ENCODE results near the gene GABARAPL2.

Gene GABARAPL2

DNA sequence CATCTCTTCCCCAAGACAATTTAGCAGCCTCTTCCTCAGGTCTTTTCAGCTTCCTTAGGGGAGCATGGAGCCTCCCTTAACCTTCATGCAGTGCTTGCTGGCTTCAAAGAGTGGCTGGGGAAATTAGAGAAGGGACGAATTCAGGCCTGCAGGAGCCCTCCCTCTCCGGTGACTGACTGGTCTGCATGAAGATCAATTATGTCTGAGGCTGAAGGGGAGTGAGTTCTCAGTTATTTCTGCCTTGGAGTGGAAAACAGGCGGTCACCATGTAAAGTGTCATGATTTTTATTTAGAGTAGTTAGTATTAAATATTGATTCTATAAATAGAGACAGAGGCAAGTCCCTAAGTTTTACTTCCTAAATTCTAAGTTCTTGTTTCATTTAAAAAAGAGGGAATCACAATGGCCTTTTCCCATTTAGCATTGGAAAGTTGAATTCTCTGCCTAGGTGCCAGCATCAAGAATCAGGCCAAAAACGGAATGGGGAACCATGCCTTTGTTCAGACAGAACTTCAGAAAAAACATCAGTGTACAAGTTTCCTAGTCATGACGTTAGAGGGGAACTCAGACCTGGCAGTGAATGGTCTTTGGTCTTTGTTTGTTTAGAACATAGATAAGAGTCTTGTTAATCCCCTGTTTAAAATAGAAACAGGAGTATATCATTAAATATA lies 4.4 kb downstream of the GABARAPL2 start:
- ATAC-seq (ENCODE audit: low read depth) (no peak), DNase-seq (ENCODE audit: low spot score) (no peak)
- H3K4me1 ChIP-seq (ENCODE audit: insufficient read depth, poor library complexity, severe bottlenecking), result no peaks in the 10 kb centered on the region
- TF ChIP-seq, protein P1, sequence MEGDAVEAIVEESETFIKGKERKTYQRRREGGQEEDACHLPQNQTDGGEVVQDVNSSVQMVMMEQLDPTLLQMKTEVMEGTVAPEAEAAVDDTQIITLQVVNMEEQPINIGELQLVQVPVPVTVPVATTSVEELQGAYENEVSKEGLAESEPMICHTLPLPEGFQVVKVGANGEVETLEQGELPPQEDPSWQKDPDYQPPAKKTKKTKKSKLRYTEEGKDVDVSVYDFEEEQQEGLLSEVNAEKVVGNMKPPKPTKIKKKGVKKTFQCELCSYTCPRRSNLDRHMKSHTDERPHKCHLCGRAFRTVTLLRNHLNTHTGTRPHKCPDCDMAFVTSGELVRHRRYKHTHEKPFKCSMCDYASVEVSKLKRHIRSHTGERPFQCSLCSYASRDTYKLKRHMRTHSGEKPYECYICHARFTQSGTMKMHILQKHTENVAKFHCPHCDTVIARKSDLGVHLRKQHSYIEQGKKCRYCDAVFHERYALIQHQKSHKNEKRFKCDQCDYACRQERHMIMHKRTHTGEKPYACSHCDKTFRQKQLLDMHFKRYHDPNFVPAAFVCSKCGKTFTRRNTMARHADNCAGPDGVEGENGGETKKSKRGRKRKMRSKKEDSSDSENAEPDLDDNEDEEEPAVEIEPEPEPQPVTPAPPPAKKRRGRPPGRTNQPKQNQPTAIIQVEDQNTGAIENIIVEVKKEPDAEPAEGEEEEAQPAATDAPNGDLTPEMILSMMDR (IDR thresholded peaks at IDR 0.05; ENCODE audit: poor library complexity, severe bottlenecking), result no peak
- H3K9me3 ChIP-seq (ENCODE audit: severe bottlenecking), result no peaks in the 10 kb centered on the region
- H3K4me3 ChIP-seq (ENCODE audit: severe bottlenecking), result no peak overlapping the region
- H3K27ac ChIP-seq (ENCODE audit: poor library complexity, severe bottlenecking), result no peak overlapping the region
- no peaks in the 10 kb centered on the region for H3K27me3 ChIP-seq (ENCODE audit: insufficient read depth, poor library complexity, severe bottlenecking)
- peaks cover 80% of the 10 kb centered on the region for H3K36me3 ChIP-seq (ENCODE audit: low read depth)

DNA sequence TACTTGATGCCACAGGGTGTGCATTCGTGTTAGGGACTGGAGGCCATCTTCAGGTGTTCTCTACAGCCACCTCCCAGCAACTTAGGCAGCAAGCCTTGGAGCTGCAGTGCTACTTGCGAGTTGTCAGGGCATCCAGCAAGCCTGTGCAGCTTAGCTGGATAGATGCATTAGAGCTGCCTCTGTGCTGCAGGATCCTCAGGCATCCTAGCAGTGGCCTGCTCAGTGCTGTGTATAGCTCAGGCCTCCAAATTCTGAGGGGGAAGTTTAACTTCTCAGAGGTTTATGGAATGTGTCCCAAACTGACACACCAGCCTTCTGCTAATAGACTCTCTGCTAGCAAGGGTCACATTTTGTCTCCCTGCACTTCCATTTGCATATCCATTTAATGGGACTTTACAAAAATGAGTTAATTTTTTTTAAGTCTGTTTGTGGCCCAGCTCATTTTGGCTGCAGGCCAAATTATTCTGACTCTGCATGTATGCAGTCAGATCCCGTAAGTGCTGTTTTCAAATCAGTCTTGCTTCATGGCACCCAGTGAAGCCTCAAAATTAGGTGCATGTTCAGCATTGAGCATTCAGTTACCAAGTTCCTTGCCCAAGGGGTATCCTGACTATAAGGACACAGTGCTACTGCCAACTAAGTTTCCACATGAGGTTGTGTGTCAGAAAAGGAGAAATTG lies 6.8 kb downstream of the GABARAPL2 start:
- ATAC-seq (ENCODE audit: low read depth) (no peak), DNase-seq (ENCODE audit: low spot score) (no peak)
- no peaks in the 10 kb centered on the region for H3K4me1 ChIP-seq (ENCODE audit: insufficient read depth, poor library complexity, severe bottlenecking)
- no peaks in the 10 kb centered on the region for H3K9me3 ChIP-seq (ENCODE audit: severe bottlenecking)
- no peak overlapping the region for H3K4me3 ChIP-seq (ENCODE audit: severe bottlenecking)
- TF ChIP-seq, protein P1 (IDR thresholded peaks at IDR 0.05; ENCODE audit: poor library complexity, severe bottlenecking), result no peak
- peaks cover 93% of the 10 kb centered on the region for H3K36me3 ChIP-seq (ENCODE audit: low read depth)
- H3K27me3 ChIP-seq (ENCODE audit: insufficient read depth, poor library complexity, severe bottlenecking), result no peaks in the 10 kb centered on the region
- H3K27ac ChIP-seq (ENCODE audit: poor library complexity, severe bottlenecking), result no peak overlapping the region

DNA sequence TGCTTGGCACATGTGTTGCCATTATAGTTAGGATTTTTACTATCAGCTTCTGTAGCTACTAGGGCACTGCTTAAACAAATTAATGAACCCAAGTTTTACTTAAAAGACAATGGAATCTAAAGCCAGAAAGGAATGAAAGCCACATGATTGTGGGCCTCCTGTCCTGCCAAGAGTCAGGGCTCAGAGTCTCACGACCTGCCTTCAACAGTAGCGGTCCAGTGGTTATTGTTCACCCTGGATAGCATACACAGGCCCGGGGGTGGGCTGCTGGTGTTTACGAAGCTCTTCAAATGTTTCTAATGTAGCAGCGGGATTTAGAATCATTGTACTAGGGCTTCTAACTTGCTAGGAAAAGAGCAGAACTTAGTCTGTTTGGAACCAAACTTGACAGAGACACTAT lies 7.8 kb downstream of the GABARAPL2 start:
- no peaks in the 10 kb centered on the region for H3K4me1 ChIP-seq (ENCODE audit: insufficient read depth, poor library complexity, severe bottlenecking)

DNA sequence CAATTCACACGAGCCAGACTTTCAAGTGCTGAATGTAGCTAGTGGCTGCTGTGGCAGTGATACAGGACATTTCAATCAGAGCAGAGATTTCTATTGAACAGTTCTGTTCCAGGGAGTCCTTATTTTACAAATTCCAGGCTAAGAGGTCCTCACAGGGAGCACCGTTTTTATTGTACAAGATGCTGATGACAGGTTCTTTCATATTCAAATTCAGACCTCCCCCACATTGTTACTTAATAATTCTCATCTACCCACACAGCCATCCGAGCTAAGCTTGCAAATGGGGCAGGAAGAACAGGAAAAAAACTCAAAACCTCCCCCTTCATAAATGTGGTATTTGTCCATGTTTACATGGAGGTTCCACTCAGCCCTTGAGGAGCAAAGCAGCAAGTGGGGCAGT lies 9.8 kb downstream of the GABARAPL2 start:
- Histone ChIP-seq H3K9me3 (ENCODE audit: severe bottlenecking) (no peaks in the 10 kb centered on the region), H3K36me3 (ENCODE audit: low read depth) (peaks cover 86% of the 10 kb centered on the region), H3K27ac (ENCODE audit: poor library complexity, severe bottlenecking) (no peak overlapping the region), H3K27me3 (ENCODE audit: insufficient read depth, poor library complexity, severe bottlenecking) (no peaks in the 10 kb centered on the region), H3K4me3 (ENCODE audit: severe bottlenecking) (no peak overlapping the region), H3K4me1 (ENCODE audit: insufficient read depth, poor library complexity, severe bottlenecking) (no peaks in the 10 kb centered on the region)
- ATAC-seq (ENCODE audit: low read depth), result no peak
- DNase-seq (ENCODE audit: low spot score), result no peak
- TF ChIP-seq, protein P1 (IDR thresholded peaks at IDR 0.05; ENCODE audit: poor library complexity, severe bottlenecking), result no peak

More for the DNA sequence above, 7.8 kb downstream of the GABARAPL2 start:
- Histone ChIP-seq H3K27ac (ENCODE audit: poor library complexity, severe bottlenecking) (no peak overlapping the region), H3K27me3 (ENCODE audit: insufficient read depth, poor library complexity, severe bottlenecking) (no peaks in the 10 kb centered on the region), H3K9me3 (ENCODE audit: severe bottlenecking) (no peaks in the 10 kb centered on the region), H3K4me3 (ENCODE audit: severe bottlenecking) (no peak overlapping the region), H3K36me3 (ENCODE audit: low read depth) (peaks cover 91% of the 10 kb centered on the region)
- DNase-seq (ENCODE audit: low spot score) (no peak), ATAC-seq (ENCODE audit: low read depth) (no peak)
- TF ChIP-seq, protein P1 (IDR thresholded peaks at IDR 0.05; ENCODE audit: poor library complexity, severe bottlenecking), result no peak

DNA sequence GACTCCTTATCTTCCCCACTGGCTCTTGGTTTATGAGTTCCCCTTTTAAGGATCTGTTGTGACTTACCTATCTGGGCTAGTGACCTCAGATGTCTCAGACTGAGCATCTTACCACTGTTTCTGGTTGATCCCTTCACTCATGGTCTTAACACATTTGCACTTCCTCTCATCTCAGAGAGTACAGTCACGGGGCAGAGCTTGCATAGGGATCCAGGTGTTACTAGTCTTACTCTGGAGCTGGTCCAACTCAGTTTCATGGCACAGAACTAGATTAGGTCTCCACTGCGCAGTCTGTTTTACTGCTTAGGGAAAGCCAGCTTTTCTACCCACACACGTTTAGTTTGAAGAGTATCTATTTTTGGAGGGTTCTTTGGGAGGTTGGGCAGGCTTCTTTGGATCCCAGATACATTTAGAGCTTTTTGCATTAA lies 10.2 kb downstream of the GABARAPL2 start:
- Histone ChIP-seq H3K4me3 (ENCODE audit: severe bottlenecking) (no peak overlapping the region), H3K4me1 (ENCODE audit: insufficient read depth, poor library complexity, severe bottlenecking) (no peaks in the 10 kb centered on the region), H3K36me3 (ENCODE audit: low read depth) (peaks cover 85% of the 10 kb centered on the region), H3K27me3 (ENCODE audit: insufficient read depth, poor library complexity, severe bottlenecking) (no peaks in the 10 kb centered on the region), H3K27ac (ENCODE audit: poor library complexity, severe bottlenecking) (no peak overlapping the region), H3K9me3 (ENCODE audit: severe bottlenecking) (no peaks in the 10 kb centered on the region)
- TF ChIP-seq, protein P1 (IDR thresholded peaks at IDR 0.05; ENCODE audit: poor library complexity, severe bottlenecking), result no peak
- no peak for ATAC-seq (ENCODE audit: low read depth)
- no peak for DNase-seq (ENCODE audit: low spot score)

Measured in RWPE2 (cell line).